Stimulated activated CD8-positive, alpha-beta memory T cell treated with anti-CD3 and anti-CD28 coated beads, Interleukin-7, amount 100 ng/mL, for 24 hours (primary cell): ENCODE data around the gene MAP9.
"Not testable (repeated sequence)": the region's sequence is repeated elsewhere in the genome, so short reads cannot be mapped to it uniquely, and the experiment has no call there.

Experiments used
- DNase-seq: peaks from one replicate; pipeline ENCODE4 v3.0.0-alpha.2; 2020; ENCODE audit warnings: low read depth

The MAP9 gene

DNA sequence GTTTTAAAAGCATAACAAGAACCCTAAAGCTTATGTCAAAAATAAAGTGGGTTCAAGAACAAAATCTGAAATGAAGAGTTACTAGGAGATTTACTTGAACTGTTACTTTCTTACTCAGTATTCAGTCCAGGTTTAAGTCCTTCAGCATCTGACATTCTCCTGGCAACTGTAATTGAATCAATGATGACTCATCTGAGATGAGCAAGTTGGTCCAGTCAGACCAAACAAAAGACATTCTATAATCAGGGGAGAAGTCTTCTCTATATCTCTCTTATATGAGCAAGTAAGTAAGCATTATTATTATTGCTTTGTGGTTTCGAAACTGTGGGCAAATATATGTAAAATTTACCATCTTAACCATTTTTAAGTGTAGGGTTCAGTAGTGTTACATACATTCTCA, 34.6 kb downstream of the MAP9 start:
- no peak for DNase-seq

DNA sequence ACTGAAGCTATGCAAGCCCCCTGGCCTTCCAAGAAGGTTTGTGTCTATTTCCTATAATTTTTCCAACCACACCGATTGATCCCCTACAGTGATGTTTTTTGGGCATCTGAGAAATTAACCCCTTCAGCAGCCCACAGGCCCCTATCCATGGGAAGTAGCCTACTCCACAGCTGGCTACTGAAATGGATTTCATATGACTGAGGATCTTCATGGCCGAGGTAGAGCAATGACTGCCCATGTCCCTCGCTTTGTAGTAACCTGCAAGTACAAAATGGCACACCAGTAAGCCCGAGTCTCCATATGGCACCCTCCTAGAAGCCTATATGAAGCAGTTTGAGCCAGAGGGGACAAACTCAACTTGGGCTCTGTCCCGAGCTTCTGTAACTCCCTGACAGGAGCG, 36.8 kb downstream of the MAP9 start:
- DNase-seq: no peak

GRCh38 chr4:155339588-155339987, 37.2 kb downstream of the MAP9 start:
- no peak for DNase-seq

DNA sequence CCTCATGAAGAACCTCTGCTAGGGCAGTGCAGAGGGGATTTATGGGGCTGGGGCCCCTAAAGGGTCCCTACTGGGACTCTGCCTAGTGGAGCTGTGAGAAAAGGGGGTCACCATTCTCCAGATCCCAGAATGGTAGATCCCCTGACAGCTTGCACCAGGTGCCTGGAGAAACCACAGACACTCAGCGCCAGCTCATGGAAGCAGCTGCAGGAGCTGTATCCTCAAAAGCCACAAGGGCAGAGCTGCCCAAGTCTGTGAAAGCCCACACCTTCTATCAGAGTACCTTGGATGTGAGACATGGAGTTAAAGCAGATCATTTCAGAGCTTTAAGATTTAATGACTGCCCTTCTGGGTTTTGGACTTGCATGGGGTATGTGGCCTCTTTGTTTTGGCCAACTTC, 38.6 kb downstream of the MAP9 start:
- no peak for DNase-seq

GRCh38 chr4:155336242-155336641, 40.5 kb downstream of the MAP9 start:
- no peak for DNase-seq

DNA sequence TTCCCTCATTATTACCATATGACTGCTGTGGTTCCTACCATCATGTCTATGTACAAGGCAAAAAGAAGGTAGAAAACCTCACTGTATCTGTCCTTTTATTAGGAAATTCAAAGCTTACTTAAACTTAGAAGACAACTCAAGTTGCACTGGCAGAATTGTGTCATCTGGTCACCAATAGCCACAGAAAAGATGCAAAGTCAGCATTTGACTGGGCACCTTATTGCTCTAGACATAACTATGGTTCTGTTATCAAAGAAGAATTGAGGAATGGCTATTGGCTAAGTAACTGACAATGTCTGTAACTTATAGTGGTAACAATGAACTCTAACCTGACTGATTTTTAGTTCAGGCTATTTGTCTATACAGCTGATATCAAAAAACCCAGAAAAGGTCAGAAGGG, 45.3 kb downstream of the MAP9 start:
- no peak for DNase-seq

- DNase-seq: no peak
Observed at GRCh38 chr4:155322782-155323181, 54.0 kb downstream of the MAP9 start.

DNA sequence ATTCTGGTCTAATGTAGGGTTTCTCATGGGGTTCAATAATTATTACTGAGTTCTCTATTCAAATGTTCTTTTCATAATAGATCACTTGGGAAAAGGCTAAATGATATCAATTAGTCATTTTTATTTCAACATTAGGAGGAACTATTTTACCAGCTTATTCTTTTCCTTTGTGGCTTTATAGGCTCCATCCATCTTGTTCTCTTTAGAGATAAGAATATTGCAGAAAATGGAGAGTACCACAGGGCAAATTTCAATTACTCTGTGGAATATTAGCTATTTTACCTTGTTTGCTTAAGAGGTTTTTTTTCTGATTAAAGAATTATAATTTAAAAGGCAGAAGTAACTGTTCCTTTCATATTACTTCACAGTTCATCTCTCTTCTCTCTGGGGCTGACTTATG, 55.8 kb downstream of the MAP9 start:
- no peak for DNase-seq

- no peak for DNase-seq
Observed at GRCh38 chr4:155319516-155319915, 57.2 kb downstream of the MAP9 start.

DNA sequence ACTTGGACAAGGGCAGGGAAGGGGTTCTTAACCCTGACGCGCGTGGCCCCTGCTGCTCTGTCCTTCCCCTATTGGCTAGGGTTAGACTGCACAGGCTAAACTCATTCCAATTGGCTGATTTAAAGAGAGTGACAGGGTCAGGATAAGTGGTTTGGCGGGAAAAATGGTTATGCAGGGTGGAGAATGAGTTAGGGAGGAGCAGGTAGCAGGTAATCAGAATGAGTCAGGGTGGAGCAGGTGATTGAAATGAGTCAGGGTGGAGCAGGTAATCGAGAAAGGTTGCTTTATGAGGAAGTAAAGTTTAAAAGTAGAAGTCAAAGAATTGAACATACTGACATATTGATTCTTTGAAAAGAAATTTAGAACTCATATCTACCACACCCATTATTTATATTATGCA, 64.7 kb downstream of the MAP9 start:
- DNase-seq: not testable (repeated sequence)

DNA sequence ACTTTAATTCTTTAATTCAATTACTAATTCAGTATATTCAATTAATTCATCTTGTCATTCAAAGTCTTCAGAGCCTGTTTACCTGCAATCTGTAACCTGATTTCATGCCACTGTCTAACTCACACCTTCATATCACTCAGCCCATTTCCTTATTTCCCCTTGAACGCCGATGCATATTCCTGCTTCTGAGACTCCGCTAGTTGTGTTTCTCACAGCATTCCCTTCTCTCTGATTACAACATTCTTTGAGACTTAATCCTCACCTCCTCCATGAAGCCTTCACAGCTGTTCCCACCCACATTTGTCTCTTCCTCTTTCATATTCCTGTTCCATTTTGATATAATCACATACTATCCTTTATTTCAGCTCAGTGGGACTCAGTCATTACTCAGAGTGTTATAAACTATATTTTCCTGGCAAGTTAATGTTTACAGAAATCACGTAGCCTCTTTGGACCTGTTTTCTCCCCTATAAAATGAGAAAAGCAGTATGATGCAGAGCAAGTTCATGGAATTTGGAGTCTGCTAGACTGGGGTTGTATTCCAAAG, 69.0 kb downstream of the MAP9 start:
- no peak for DNase-seq

- DNase-seq: no peak
Observed at GRCh38 chr4:155305619-155306018, 71.1 kb downstream of the MAP9 start.

GRCh38 chr4:155304375-155304774, 72.4 kb downstream of the MAP9 start:
- no peak for DNase-seq

DNA sequence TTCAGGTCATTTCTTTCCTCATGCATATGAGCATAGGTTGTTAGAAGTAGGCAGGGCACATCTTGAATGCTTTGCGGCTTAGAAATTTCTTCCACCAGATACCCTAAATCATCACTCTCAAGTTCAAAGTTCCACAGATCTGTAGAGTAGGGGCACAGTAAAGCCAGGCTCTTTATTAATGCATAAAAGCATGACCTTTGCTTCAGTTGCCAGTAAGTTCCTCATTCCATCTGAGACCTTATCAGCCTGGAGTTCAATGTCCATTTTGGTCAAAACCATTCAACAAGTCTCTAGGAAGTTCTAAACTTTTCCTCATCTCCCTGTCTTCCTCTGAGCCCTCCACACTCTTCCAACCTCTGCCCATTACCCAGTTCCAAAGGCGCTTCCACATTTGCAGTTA, 77.7 kb downstream of the MAP9 start:
- DNase-seq: no peak
